Fibroblast of upper back skin (primary cell): ENCODE results near the gene SLC9A9.
"Not testable (repeated sequence)": the region's sequence is repeated elsewhere in the genome, so short reads cannot be mapped to it uniquely, and the experiment has no call there.

Experiments used
- DNase-seq: peaks from one replicate; pipeline ENCODE4 v3.0.0-alpha.2; 2013

The SLC9A9 gene

GRCh38 chr3:143753006-143753405 lies 95.3 kb downstream of the SLC9A9 start:
- no peak for DNase-seq

- no peak for DNase-seq
Measured at GRCh38 chr3:143751643-143752178, 96.6 kb downstream of the SLC9A9 start.

- no peak for DNase-seq
Measured at GRCh38 chr3:143750841-143751240, 97.4 kb downstream of the SLC9A9 start.

GRCh38 chr3:143749926-143750325 lies 98.3 kb downstream of the SLC9A9 start:
- no peak for DNase-seq

- no peak for DNase-seq
Measured at GRCh38 chr3:143737065-143737464, 111.2 kb downstream of the SLC9A9 start.

DNA sequence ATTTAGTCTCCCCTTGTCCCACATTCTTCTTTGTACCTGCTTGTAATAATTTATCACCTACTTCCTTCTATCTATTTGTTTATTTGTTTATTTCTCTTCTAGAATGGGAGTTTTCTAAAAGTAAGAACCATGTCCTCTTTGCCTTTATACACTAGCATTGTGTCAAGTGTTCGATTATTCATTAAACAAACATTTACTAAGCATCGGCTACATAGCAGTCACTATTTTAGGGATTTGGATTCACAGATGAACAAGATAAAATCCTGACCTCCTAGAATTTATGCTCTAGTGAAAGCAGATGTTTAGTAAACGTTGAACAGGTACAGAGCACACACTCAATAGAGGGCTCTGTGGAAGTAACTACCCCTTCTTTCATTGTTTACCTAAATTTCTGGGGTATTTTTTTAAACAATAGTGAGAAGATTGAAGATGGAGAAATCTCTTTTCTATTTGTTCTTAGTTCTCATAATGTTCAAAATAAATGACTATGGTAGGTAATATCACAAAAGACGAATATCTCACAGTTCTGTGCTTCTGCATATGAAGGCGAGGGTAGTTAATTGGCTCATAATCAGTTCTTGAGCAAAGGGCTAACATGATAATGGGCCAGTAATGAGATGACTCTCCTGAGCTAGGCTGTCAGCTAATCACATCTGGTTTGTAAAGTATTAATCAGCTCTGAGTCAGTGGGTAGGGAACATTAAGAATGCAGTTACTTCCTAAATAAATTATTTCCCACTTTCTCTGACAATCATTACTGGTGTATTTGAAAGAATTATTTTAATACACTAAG lies 111.9 kb downstream of the SLC9A9 start:
- peak; percentile 17 for DNase-seq

DNA sequence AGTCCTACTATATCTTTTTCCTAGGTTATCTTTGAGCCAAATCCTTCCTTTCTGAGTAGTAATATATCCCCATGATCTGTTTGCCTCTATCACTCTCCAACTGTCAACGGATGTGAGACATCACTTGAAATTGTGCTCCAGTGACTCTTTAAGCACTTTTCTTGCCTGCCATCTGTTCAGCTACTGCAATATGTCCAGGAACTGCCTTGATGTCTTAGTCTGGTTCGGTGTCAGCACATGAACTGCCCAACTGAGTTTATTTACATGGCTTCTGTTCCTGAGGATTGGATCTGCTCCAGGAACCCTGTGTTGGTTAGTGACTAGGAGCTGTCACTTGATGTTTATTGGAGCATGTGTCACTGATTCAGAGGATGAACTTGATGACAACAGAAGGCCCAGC lies 116.5 kb downstream of the SLC9A9 start:
- DNase-seq, result no peak

DNA sequence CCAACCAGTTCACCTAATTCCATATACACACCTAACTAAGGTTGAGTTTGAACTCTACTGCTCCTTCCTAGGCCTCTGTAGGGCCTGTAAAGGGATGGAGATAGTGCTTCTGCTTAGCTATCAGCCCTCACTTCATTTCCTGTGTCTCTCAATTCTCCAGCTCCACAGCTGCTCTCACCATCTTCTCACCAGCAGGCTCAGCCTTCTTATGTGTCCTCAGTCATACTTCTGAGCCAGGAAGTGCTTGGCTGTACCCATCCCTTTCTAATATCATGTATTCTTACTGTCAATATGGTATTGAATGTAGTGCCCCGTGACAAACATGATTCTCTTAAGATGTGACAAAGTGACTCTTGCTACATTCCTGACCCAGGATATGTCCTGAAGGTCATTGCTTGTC lies 116.9 kb downstream of the SLC9A9 start:
- no peak for DNase-seq

DNA sequence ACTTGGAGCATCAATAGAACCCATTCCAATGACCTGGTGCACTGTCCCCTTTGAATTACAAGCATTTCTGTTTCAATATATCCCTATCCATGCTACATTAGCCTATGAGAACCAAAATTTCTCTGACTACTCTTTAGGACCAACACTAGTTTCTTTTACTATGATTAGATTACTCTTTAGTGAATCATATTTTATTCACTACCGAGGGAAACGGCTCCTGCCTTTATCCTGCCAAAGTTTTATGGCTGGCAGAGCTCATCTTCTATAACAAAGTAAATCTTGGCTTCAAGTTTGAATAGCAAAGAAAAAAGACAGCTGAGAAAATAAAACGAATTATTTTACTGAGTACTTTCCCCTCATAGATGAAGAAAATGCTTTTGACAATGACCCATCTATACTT lies 120.9 kb downstream of the SLC9A9 start:
- DNase-seq, result peak; percentile 22

GRCh38 chr3:143726727-143727126 lies 121.5 kb downstream of the SLC9A9 start:
- DNase-seq, result peak; percentile 29

DNA sequence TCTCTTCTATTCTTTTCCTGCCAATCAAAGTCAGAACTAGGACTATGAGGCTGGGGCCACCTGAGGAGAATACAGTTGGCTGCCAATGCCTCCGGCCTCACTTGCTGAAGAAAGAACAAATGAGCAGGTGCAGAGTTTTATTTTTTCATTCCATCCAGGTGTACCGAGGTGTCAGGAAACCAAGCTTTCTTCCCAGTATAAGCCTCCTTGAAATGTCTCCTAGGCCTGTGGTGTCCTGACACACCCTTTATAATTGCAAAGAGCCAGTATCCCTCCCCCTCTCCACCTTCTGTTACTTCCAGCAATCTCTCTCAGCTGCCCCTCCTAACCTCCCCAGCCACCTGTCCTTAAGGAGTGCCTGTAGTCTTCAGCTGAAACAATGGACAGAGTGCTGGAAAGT lies 127.9 kb downstream of the SLC9A9 start:
- no peak for DNase-seq

- DNase-seq, result no peak
Measured at GRCh38 chr3:143718463-143718862, 129.8 kb downstream of the SLC9A9 start.

GRCh38 chr3:143716731-143717130 lies 131.5 kb downstream of the SLC9A9 start:
- DNase-seq, result no peak

- no peak for DNase-seq
Measured at GRCh38 chr3:143712522-143712921, 135.7 kb downstream of the SLC9A9 start.

- DNase-seq, result peak; percentile 44
Measured at GRCh38 chr3:143707848-143708247, 140.4 kb downstream of the SLC9A9 start.

GRCh38 chr3:143700431-143700975 lies 147.8 kb downstream of the SLC9A9 start:
- no peak for DNase-seq

DNA sequence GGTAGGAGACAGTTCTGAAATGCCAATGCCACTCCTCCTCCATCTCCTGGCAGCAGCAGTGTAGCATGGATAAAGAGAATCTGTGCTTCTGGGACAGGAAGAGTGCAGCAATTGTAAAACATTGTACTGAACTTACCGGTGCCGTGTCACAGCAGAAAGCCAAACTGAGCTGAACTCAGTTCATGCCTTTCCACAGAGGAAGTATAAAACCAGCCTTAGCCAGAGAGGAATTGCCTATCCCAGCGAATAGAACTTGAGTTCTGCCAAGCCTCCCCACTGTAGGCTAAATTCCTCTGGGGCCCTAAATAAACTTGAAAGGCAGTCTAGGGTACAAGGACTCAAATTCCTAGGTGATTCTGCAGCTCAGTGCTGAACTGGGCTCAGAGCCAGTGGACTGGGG lies 148.8 kb downstream of the SLC9A9 start:
- DNase-seq, result no peak

GRCh38 chr3:143698682-143699303 lies 149.5 kb downstream of the SLC9A9 start:
- DNase-seq, result no peak

DNA sequence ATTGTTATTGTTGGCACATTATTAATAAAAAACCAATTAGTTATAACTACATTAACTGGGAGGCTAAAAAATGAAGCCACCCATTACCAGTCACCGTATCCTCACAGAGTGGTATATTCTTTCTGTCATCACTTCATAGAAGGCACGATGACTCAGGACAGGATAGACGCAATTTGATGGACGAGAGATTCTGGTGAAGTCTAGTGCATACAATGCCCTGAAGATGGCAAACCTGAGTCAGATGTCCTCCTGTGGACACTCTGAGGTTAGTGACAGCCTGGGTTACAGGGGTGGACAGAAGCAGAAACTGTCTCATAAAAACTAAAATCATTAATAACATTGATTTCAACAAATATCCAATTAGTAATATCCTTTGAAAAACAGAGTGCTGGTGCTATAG lies 150.3 kb downstream of the SLC9A9 start:
- no peak for DNase-seq

DNA sequence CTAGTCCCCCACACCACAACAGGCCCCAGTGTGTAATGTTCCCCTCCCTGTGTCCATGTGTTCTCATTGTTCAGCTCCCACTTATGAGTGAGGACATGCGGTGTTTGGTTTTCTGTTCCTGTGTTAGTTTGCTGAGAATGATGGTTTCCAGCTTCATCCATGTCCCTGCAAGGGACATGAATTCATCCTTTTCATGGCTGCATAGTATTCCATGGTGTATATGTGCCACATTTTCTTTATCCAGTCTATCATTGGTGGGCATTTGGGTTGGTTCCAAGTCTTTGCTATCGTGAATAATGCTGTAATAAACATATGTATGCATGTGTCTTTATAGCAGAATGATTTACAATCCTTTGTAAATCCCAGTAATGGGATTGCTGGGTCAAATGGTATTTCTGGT lies 152.9 kb downstream of the SLC9A9 start:
- not testable (repeated sequence) for DNase-seq

- peak; percentile 5 for DNase-seq
Measured at GRCh38 chr3:143693506-143693905, 154.8 kb downstream of the SLC9A9 start.

DNA sequence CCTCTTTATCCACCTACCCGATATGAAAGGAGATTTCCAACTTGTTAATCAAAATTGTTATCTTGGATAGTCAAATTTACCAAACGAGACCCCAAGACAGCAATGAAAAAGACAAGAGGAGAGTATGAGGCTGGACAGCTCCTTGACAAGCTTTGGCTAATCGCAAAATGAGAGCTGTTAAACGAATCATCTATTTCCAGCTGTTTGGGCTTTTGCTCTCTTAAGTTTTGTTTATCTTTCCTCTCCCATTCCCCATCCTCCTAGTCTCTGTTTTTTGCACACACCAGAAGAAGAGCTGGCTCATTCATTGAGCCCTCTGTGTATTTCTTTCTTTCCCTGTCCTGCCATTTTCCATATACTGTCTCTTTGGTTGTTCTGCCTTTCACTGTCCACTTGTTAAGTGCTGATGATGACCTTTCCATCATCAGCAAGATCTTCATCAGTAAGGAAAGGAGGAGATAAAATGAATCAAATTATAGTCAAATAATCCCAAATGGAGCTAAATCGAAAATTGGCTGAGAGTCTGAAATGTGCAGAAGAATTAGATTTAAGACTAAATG lies 161.6 kb downstream of the SLC9A9 start:
- DNase-seq, result no peak

DNA sequence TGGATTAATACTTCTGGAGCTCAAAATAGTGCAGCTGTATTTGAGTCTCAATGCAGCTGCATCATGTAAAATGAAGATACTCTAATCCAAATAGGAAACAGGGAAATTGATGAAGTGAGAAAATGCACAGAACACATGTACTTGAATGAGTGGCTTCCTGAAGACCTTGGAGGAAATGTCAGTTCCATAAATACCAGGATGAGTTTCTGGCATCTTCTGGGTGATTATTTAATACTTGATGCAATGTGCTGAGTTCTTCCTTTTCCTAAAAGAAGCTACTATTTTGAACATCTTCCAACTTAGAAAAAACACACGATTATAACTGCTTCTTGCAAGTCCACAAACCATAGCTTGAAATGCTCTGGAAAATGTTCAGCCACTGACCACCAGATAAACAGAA lies 162.8 kb downstream of the SLC9A9 start:
- no peak for DNase-seq

DNA sequence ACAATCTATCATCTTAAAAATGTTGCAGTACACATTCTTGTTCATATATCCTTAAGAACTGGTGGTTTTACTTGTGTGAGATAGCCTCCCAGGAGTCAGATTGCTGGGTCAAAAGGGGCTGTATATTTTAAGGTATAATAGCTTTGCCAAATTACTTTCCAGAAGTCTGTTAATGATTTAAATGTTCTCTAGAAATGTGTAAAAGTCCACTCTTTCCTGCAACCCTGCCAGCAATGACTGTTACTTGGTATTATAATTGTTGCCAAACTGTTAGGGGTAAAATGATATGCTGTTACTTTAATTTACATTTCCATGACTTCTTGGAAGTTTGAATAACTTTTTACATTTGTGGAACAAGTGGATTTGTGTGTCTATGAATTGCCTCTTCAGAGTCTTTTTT lies 170.8 kb downstream of the SLC9A9 start:
- no peak for DNase-seq
